Glutamatergic neuron (in vitro differentiated cells): ENCODE measurements around the gene TMEM119. TPM values are rescaled to one million over a fixed set of nuclear protein-coding genes. Genes with fewer than 3 reads are reported as not detected.

Experiments used
- DNase-seq: peaks from one replicate; pipeline ENCODE4 v3.0.0; 2022
- H3K27ac Mint-ChIP-seq: one replicate; pipeline ENCODE4 v1.8.0; 2020; ENCODE audit warnings: mild to moderate bottlenecking, mixed read lengths, inconsistent platforms; ENCODE audit not compliant: unreplicated experiment
- H3K27me3 Mint-ChIP-seq: one replicate; pipeline ENCODE4 v1.8.0; 2020; ENCODE audit warnings: mild to moderate bottlenecking, moderate library complexity, mixed read lengths, inconsistent platforms; ENCODE audit not compliant: unreplicated experiment
- H3K36me3 Mint-ChIP-seq: one replicate; pipeline ENCODE4 v1.8.0; 2020; ENCODE audit warnings: mild to moderate bottlenecking, mixed read lengths, inconsistent platforms; ENCODE audit not compliant: unreplicated experiment
- H3K4me1 Mint-ChIP-seq: one replicate; pipeline ENCODE4 v1.8.0; 2020; ENCODE audit warnings: mild to moderate bottlenecking, low read depth, mixed read lengths, inconsistent platforms; ENCODE audit not compliant: unreplicated experiment
- H3K4me3 Mint-ChIP-seq: one replicate; pipeline ENCODE4 v1.8.0; 2020; ENCODE audit warnings: mild to moderate bottlenecking, mixed read lengths, inconsistent platforms; ENCODE audit not compliant: unreplicated experiment
- H3K9me3 Mint-ChIP-seq: one replicate; pipeline ENCODE4 v1.8.0; 2020; ENCODE audit warnings: mild to moderate bottlenecking, moderate library complexity, mixed read lengths, inconsistent platforms; ENCODE audit not compliant: unreplicated experiment
- total RNA-seq: library from RNA; stranded (reverse); fragmentation: NEBNext Ultra II Directional; extraction: Animal tissue kit (Norgen Biotek cat#: 25700); gene quantifications from one replicate; pipeline ENCODE4 v1.2.1, GENCODE V29; 2021; ENCODE audit not compliant: unreplicated experiment
- TF ChIP-seq, protein P1 (sequence below): fragments of 200-600 bp; sonication (generic); IDR thresholded peaks from one replicate; pipeline ENCODE4 v1.5.0; 2021; ENCODE audit not compliant: partially characterized antibody, unreplicated experiment

TMEM119 gene
- total RNA-seq, 1 donor from 2014 or later = 0.15 TPM

DNA sequence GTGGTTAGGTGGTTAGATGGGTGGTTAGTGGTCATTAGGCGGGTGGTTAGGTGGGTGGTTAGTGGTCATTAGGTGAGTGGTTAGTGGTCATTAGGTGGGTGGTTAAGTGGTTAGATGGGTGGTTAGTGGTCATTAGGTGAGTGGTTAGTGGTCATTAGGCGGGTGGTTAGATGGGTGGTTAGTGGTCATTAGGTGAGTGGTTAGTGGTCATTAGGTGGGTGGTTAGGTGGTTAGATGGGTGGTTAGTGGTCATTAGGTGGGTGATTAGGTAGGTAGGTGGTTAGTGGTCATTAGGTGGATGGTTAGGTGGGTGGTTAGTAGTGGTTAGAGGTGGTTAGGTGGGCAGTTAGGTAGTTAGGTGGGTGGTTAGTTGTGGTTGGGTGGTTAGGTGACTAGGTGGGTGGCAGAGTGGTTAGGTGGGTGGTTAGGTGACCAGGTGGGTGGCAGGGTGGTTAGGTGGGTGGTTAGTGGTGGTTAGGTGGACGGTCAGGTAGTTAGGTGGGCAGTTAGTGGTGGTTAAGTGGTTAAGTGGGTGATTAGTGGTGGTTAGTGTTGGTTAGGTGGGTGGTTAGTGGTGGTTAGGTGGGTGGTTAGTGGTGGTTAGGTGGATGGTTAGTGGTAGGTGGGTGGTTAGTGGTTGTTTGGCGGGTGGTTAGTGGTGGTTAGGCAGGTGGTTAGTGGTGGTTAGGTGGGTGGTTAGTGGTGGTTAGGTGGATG is 8.0 kb upstream of the TMEM119 start:
- Mint-ChIP-seq H3K4me3 (peak overlapping the region; percentile 46), H3K9me3 (peaks cover 3% of the 10 kb centered on the region), H3K27ac (no peak overlapping the region)

DNA sequence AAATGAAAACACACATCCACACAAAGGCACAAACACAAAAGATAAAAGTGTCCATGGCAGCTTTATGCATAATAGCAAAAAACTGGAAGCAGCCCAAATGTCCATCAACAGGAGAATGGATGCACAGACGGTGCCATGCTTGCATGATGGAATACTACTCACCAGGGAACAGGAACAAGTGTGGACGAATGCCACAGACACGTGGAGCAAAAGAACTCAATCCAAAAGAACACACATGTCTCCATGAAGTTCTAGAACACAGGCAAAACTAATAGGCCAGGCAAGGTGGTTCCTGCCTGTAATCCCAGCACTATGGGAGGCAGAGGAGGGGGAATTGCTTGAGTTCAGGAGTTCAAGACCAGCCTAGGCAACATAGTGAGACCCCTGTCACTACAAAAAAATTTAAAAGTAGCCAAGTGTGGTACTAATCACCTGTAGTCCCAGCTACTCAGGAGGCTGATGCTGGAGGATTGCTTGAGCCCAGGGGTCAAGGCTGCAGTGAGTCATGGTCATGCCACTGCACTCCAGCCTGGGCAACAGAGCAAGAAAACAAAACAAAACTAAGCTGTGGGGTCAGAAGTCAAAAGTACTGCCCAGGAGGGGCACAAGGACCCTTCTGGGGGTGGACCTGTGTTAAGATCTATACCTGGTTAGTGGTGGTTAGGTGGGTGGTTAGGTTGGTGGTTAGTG is 7.3 kb upstream of the TMEM119 start:
- no peaks in the 10 kb centered on the region for H3K36me3 Mint-ChIP-seq
- H3K4me1 Mint-ChIP-seq = peaks cover 1% of the 10 kb centered on the region
- H3K9me3 Mint-ChIP-seq = peaks cover 3% of the 10 kb centered on the region
- H3K27ac Mint-ChIP-seq = no peak overlapping the region
- peaks cover 2% of the 10 kb centered on the region for H3K27me3 Mint-ChIP-seq
- no peak for DNase-seq
- peak overlapping the region; percentile 6 for H3K4me3 Mint-ChIP-seq
- TF ChIP-seq, protein P1, sequence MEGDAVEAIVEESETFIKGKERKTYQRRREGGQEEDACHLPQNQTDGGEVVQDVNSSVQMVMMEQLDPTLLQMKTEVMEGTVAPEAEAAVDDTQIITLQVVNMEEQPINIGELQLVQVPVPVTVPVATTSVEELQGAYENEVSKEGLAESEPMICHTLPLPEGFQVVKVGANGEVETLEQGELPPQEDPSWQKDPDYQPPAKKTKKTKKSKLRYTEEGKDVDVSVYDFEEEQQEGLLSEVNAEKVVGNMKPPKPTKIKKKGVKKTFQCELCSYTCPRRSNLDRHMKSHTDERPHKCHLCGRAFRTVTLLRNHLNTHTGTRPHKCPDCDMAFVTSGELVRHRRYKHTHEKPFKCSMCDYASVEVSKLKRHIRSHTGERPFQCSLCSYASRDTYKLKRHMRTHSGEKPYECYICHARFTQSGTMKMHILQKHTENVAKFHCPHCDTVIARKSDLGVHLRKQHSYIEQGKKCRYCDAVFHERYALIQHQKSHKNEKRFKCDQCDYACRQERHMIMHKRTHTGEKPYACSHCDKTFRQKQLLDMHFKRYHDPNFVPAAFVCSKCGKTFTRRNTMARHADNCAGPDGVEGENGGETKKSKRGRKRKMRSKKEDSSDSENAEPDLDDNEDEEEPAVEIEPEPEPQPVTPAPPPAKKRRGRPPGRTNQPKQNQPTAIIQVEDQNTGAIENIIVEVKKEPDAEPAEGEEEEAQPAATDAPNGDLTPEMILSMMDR = no peak

More for the DNA sequence above, 8.0 kb upstream of the TMEM119 start:
- peaks cover 3% of the 10 kb centered on the region for H3K27me3 Mint-ChIP-seq
- H3K4me1 Mint-ChIP-seq = peaks cover 1% of the 10 kb centered on the region
- H3K36me3 Mint-ChIP-seq = no peaks in the 10 kb centered on the region
- TF ChIP-seq, protein P1 = no peak
- DNase-seq = no peak

DNA sequence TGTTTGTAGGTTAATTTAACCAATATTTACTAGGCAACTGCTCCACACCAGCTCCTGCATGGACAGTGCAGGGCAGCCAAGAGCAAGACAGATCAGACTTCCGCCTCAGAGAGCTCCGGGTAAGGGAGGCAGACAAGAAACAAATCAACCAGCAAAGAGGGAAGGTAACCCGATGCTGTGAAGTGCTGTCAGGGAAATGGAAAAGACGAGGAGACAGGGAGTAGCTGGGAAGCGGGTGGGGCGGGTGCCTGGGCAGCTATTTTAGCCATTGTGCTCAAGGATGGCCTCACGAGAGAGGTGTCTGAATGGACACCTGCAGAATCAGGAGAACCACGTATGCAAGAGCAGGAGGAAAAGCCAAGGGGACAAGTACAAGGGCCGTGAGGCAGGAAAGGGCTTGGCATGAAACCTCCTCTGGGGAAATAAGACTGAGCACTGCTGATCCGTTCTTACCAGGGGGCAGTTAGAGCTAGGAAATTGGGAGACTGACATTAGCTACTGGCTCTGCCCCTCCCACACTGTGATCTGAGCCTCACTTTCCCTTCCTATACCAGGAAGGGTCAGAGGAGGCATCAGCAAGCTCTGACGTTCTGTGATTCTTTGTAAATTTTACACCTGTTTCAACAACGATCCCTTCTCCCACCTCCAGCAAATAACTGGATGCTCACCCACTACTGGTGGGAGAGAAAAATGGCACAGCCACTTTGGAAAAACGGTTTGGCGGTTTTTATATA is 6.5 kb upstream of the TMEM119 start:
- H3K4me1 Mint-ChIP-seq = peaks cover 1% of the 10 kb centered on the region
- no peaks in the 10 kb centered on the region for H3K36me3 Mint-ChIP-seq
- H3K27ac Mint-ChIP-seq = no peak overlapping the region
- peaks cover 3% of the 10 kb centered on the region for H3K9me3 Mint-ChIP-seq
- no peak for DNase-seq
- peaks cover 2% of the 10 kb centered on the region for H3K27me3 Mint-ChIP-seq
- TF ChIP-seq, protein P1 = no peak
- no peak overlapping the region for H3K4me3 Mint-ChIP-seq

DNA sequence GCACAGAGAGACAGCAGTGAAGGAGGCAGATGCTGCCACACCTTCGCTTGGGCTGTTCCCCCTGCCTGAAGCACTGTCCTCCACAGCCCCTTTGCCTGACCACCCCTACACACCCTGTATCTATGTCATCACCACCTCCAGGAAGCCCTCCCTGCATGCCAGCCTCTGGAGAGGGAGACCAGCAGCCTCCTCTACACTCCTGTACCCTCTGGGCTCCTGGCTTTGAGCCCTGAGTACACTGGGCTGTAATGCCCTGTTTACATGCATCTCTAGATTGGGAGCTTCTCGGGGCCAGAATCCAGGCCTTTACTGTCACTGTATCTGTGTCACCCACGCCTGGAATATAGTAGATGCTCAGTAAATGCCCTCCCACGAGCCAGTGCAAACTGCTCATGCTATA is 5.9 kb upstream of the TMEM119 start:
- Mint-ChIP-seq H3K36me3 (no peaks in the 10 kb centered on the region), H3K27me3 (peaks cover 2% of the 10 kb centered on the region), H3K9me3 (peaks cover 3% of the 10 kb centered on the region), H3K4me1 (peaks cover 1% of the 10 kb centered on the region), H3K4me3 (no peak overlapping the region), H3K27ac (no peak overlapping the region)
- TF ChIP-seq, protein P1 = no peak
- DNase-seq = no peak
